Ishikawa (cell line): Measurements from ENCODE around the gene FOXM1.

ENCODE experiments used
- CEBPB ChIP-seq: IDR thresholded peaks from 2 replicates; pipeline ENCODE4 v1.6.1; 2012
- CREB1 ChIP-seq: IDR thresholded peaks from 2 replicates; pipeline ENCODE4 v1.6.1; 2012; ENCODE audit warnings: low read depth
- EGR1 ChIP-seq: IDR thresholded peaks from 2 replicates; pipeline ENCODE4 v1.6.1; 2012
- EP300 ChIP-seq: IDR thresholded peaks from 2 replicates; pipeline ENCODE4 v1.6.1; 2012; ENCODE audit warnings: borderline replicate concordance
- FOXM1 ChIP-seq: IDR thresholded peaks from 2 replicates; pipeline ENCODE4 v1.6.1; 2012; ENCODE audit warnings: low read depth, borderline replicate concordance
- NFIC ChIP-seq: IDR thresholded peaks from 2 replicates; pipeline ENCODE4 v1.6.1; 2012
- RAD21 ChIP-seq: IDR thresholded peaks from 2 replicates; pipeline ENCODE4 v1.6.1; 2012; ENCODE audit warnings: low read depth
- TAF1 ChIP-seq: IDR thresholded peaks from 2 replicates; pipeline ENCODE4 v1.6.1; 2012; ENCODE audit warnings: low read depth, mild to moderate bottlenecking
- TCF12 ChIP-seq: IDR thresholded peaks from 2 replicates; pipeline ENCODE4 v1.6.1; 2012; ENCODE audit warnings: low read depth
- TEAD4 ChIP-seq: IDR thresholded peaks from 2 replicates; pipeline ENCODE4 v1.6.1; 2012
- YY1 ChIP-seq: IDR thresholded peaks from 2 replicates; pipeline ENCODE4 v1.6.1; 2012; ENCODE audit warnings: low read depth
- ZBTB7A ChIP-seq: IDR thresholded peaks from 2 replicates; pipeline ENCODE4 v1.6.1; 2012; ENCODE audit warnings: low read depth
- TF ChIP-seq, protein P1 (sequence below): IDR thresholded peaks from 2 replicates; pipeline ENCODE4 v1.6.1; 2012
- TF ChIP-seq, protein P2 (sequence below): IDR thresholded peaks from 2 replicates; pipeline ENCODE4 v1.6.1; 2012; ENCODE audit warnings: low read depth, mild to moderate bottlenecking
- TF ChIP-seq, protein P3 (sequence below): IDR thresholded peaks from 2 replicates; pipeline ENCODE4 v1.6.1; 2012

The FOXM1 gene

DNA sequence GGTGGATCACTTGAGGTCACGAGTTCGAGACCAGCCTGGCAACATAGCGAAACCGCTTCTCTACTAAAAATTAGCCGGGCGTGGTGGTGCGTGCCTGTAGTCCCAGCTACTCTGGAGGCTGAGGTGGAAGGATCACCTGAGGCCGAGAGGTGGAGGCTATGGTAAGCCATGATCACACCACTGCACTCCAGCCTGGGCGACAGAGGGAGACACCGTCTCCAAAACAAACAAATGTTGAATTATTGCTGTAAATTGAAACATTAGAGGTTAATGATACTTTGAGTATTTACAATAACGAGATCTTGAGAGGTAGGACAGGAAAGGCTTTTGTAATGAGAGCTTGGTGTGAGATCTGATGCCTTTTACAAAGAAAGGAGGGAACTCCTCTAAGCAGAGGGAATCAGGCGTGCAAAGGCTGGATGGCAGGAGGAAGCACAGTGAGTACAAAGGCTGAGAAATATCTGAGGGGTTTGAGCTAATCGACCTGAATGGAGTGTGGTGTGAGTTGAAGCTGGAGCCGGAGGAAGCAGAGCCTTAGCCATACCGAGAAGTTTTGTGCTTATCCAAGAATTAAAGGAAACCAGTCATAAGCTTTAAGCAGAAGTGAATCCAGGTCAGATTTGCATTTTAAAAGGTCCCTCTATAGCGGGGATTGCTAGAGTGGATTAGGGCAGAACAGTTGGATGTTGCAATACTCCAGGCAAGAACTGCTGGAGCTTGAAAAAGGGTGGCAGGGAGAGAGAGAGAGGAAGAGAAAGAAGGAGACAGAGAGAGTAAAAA lies 1.2 kb upstream of the FOXM1 start:
- TF ChIP-seq CREB1 (no peak), TEAD4 (no peak), CEBPB (peak; percentile 80)

DNA sequence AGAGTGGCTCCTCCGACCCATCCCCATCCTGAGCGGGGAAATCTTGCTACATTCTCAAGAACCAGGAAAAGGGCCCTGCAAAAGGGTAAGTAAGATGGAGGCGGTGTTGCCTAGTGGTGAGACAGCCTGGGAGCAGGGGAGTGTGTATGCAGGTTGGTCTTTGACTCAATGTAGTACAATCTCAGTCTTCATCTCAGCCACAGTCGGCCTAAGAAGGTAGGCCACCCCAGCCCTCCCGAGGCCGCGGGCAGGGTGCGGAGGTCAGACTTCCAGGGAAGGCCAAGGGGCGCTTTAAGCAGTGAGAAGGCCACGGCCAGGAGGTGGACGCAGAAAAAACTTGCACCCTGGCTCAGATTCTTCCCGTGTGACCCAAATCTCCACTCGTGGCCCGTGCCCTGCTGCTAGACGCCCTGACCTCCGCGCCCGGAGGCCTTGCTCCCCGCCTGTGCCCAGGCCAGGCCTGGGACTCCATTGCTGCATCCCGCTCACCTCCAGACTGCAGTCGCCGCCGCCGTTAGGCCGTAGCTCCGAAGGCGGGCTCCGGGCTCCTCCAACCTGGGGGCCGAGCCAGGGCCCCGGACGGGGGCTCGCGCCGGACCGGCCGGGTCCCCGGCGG lies 435 bp downstream of the FOXM1 start:
- TF ChIP-seq YY1: 0 out of 2 replicates have a peak, but pooled peaks have one; percentile 20
- TF ChIP-seq NFIC: no peak
- 0 out of 2 replicates have a peak, but pooled peaks have one; percentile 1 for TF ChIP-seq TEAD4
- no peak for TF ChIP-seq EP300
- TF ChIP-seq RAD21: no peak
- TF ChIP-seq TAF1: peak; percentile 15; the same call in 1 of the 2 replicates
- TF ChIP-seq FOXM1: no peak
- TF ChIP-seq, protein P1, sequence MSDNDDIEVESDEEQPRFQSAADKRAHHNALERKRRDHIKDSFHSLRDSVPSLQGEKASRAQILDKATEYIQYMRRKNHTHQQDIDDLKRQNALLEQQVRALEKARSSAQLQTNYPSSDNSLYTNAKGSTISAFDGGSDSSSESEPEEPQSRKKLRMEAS: no peak

DNA sequence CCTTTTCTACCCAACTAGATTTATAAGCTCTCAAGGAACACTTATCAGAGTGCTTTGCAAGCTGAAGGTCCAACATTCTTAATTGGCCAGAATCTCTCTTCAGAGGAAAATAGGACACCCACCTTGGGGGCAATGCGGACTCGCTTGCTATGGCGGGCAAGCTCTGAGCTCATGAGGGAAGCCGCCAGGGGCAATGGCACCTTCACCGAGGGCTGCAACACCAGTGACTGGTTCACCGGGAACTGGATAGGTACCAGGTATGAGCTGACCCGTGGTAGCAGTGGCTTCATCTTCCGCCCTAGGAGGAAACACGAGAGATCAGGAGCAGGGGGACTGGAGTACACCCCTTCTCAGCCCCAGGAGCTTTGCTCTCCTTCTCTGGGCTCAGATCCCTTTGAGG lies 12.8 kb downstream of the FOXM1 start:
- TF ChIP-seq CEBPB (no peak), TAF1 (no peak), NFIC (no peak), RAD21 (no peak), ZBTB7A (no peak), TCF12 (no peak), CREB1 (no peak), FOXM1 (no peak), TEAD4 (no peak)
- TF ChIP-seq, protein P2, sequence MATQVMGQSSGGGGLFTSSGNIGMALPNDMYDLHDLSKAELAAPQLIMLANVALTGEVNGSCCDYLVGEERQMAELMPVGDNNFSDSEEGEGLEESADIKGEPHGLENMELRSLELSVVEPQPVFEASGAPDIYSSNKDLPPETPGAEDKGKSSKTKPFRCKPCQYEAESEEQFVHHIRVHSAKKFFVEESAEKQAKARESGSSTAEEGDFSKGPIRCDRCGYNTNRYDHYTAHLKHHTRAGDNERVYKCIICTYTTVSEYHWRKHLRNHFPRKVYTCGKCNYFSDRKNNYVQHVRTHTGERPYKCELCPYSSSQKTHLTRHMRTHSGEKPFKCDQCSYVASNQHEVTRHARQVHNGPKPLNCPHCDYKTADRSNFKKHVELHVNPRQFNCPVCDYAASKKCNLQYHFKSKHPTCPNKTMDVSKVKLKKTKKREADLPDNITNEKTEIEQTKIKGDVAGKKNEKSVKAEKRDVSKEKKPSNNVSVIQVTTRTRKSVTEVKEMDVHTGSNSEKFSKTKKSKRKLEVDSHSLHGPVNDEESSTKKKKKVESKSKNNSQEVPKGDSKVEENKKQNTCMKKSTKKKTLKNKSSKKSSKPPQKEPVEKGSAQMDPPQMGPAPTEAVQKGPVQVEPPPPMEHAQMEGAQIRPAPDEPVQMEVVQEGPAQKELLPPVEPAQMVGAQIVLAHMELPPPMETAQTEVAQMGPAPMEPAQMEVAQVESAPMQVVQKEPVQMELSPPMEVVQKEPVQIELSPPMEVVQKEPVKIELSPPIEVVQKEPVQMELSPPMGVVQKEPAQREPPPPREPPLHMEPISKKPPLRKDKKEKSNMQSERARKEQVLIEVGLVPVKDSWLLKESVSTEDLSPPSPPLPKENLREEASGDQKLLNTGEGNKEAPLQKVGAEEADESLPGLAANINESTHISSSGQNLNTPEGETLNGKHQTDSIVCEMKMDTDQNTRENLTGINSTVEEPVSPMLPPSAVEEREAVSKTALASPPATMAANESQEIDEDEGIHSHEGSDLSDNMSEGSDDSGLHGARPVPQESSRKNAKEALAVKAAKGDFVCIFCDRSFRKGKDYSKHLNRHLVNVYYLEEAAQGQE: no peak

DNA sequence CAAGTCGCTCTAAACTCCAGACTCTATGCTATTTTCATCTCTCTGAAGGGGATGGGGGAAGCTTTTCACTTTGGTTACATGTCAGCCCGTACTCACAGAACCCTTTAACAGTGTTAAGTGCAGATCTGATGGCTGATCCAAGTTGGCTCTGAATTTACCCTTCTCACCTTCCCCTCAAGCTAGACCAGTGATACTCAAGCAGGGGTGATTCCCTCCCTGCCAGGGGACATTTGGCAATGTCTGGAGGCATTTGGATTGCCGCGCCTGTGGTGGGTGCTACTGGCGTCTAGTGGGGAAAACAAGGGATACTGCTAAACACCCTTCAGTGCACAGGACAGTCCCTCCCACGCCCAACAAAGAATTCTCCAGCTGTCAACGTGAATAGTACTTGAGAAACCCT lies 14.1 kb downstream of the FOXM1 start:
- TF ChIP-seq, protein P1: no peak
- TF ChIP-seq EGR1: no peak

DNA sequence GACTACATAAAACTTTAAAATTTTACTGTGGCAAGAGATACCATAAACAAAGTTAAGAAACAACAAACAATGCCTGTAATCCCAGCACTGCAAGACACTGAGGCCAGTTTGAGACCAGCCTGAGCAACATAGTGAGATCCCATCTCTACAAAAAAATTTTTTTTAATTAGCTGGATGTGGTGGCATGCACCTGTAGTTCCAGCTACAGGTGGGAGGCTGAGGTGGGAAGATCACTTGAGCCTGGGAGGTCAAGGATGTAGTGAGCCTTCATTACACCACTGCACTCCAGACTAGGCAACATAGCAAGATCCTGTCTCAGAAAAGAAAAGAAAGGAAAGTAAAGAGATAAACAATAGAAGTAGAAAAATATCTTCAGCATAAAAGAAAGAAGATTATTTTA lies 16.8 kb downstream of the FOXM1 start:
- TF ChIP-seq TAF1 (no peak), CREB1 (no peak), RAD21 (no peak), CEBPB (no peak), TCF12 (no peak), EP300 (no peak), EGR1 (no peak), FOXM1 (no peak), ZBTB7A (no peak), YY1 (no peak)
- TF ChIP-seq, protein P1: no peak

DNA sequence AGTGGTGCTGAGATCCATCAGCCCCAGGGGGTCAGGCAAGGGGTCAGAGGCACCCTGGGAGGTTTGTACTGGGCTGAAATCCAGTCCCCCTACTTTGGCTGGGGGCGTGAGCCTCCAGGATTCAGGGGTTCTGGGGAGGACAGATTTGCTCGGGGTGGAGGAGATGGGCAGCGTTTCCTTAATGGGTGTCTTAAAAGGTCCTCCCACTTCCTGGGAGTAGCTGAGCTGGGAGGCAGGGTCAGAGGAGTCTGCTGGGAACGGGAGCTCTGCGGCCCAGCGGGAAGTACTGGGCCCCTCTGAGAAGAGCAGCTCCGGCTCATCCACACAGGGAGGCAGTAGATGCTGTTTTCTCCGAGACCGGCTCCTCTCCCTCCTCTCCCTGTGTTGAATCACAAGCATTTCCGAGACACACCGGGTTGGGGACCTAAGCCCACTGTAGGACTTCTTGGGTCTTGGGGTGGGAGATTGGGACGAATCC lies 18.0 kb downstream of the FOXM1 start:
- TF ChIP-seq, protein P2: no peak
- no peak for TF ChIP-seq TEAD4
- TF ChIP-seq TCF12: no peak
- TF ChIP-seq YY1: no peak
- no peak for TF ChIP-seq ZBTB7A
- TF ChIP-seq NFIC: no peak
- TF ChIP-seq CREB1: no peak
- TF ChIP-seq, protein P3, sequence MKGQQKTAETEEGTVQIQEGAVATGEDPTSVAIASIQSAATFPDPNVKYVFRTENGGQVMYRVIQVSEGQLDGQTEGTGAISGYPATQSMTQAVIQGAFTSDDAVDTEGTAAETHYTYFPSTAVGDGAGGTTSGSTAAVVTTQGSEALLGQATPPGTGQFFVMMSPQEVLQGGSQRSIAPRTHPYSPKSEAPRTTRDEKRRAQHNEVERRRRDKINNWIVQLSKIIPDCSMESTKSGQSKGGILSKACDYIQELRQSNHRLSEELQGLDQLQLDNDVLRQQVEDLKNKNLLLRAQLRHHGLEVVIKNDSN: no peak
- TF ChIP-seq RAD21: no peak
- TF ChIP-seq EGR1: no peak

DNA sequence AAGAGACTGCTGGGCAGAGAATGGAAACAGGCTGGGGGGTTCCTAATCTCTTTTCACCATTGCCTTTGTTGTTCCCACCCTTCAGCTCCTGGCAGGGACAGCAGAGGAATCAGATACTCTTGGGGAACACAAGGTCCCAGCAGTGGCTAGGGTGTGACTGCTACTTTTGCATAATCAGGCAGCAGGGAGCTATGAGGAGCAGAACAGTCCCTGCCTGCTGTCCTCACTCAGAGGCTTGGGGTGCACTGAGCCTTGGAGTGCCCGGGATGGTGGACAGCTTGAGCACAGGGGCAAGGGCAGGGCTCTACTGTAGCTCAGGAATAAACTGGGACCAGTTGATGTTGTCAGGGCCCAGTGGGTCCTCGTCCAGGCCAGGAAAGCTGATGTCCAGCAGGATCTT lies 18.6 kb downstream of the FOXM1 start:
- TF ChIP-seq, protein P1: no peak
- TF ChIP-seq CREB1 (no peak), TEAD4 (no peak), YY1 (no peak), TCF12 (no peak), ZBTB7A (no peak), CEBPB (no peak), FOXM1 (no peak), EP300 (no peak), NFIC (no peak), TAF1 (no peak), RAD21 (no peak), EGR1 (no peak)
- TF ChIP-seq, protein P3: no peak
- TF ChIP-seq, protein P2: no peak
